ENCODE measurements around the gene SRSF1.
"Not testable (repeated sequence)": the region's sequence is repeated elsewhere in the genome, so short reads cannot be mapped to it uniquely, and the experiment has no call there.

Gene SRSF1

GRCh38 chr17:57986841-57987580, 20.0 kb downstream of the SRSF1 start:
- Mint-ChIP-seq H3K27ac (peak overlapping the region; percentile 91), H3K9me3 (no peaks in the 10 kb centered on the region), H3K4me1 (peaks cover 50% of the 10 kb centered on the region), H3K27me3 (no peaks in the 10 kb centered on the region), H3K4me3 (peak overlapping the region; percentile 86), H3K36me3 (peaks cover 16% of the 10 kb centered on the region)
- peak; percentile 1 for ATAC-seq

GRCh38 chr17:57985675-57985974, 21.4 kb downstream of the SRSF1 start:
- peaks cover 28% of the 10 kb centered on the region for H3K36me3 Mint-ChIP-seq
- no peak overlapping the region for H3K27ac Mint-ChIP-seq

GRCh38 chr17:57984936-57985674, 21.9 kb downstream of the SRSF1 start:
- H3K27me3 Mint-ChIP-seq = no peaks in the 10 kb centered on the region
- H3K9me3 Mint-ChIP-seq = no peaks in the 10 kb centered on the region
- peaks cover 55% of the 10 kb centered on the region for H3K4me1 Mint-ChIP-seq
- no peak overlapping the region for H3K4me3 Mint-ChIP-seq
- H3K36me3 Mint-ChIP-seq = peaks cover 32% of the 10 kb centered on the region
- H3K27ac Mint-ChIP-seq = no peak overlapping the region
- no peak for ATAC-seq

More at GRCh38 chr17:57985675-57985974, 21.4 kb downstream of the SRSF1 start:
- no peaks in the 10 kb centered on the region for H3K27me3 Mint-ChIP-seq
- ATAC-seq = no peak
- H3K4me3 Mint-ChIP-seq = no peak overlapping the region
- peaks cover 55% of the 10 kb centered on the region for H3K4me1 Mint-ChIP-seq
- no peaks in the 10 kb centered on the region for H3K9me3 Mint-ChIP-seq

GRCh38 chr17:57984261-57984890, 22.7 kb downstream of the SRSF1 start:
- H3K27me3 Mint-ChIP-seq = no peaks in the 10 kb centered on the region
- ATAC-seq = no peak
- peaks cover 55% of the 10 kb centered on the region for H3K4me1 Mint-ChIP-seq
- peaks cover 33% of the 10 kb centered on the region for H3K36me3 Mint-ChIP-seq
- no peaks in the 10 kb centered on the region for H3K9me3 Mint-ChIP-seq
- H3K4me3 Mint-ChIP-seq = no peak overlapping the region
- H3K27ac Mint-ChIP-seq = no peak overlapping the region

GRCh38 chr17:57983446-57983845, 23.6 kb downstream of the SRSF1 start:
- no peak for ATAC-seq

GRCh38 chr17:57982452-57983170, 24.4 kb downstream of the SRSF1 start:
- peaks cover 50% of the 10 kb centered on the region for H3K36me3 Mint-ChIP-seq
- ATAC-seq = no peak
- no peak overlapping the region for H3K27ac Mint-ChIP-seq
- peaks cover 46% of the 10 kb centered on the region for H3K4me1 Mint-ChIP-seq
- H3K4me3 Mint-ChIP-seq = no peak overlapping the region
- H3K9me3 Mint-ChIP-seq = no peaks in the 10 kb centered on the region
- no peaks in the 10 kb centered on the region for H3K27me3 Mint-ChIP-seq

More at GRCh38 chr17:57983446-57983845, 23.6 kb downstream of the SRSF1 start:
- no peak overlapping the region for H3K27ac Mint-ChIP-seq
- H3K4me3 Mint-ChIP-seq = no peak overlapping the region
- H3K9me3 Mint-ChIP-seq = no peaks in the 10 kb centered on the region
- H3K27me3 Mint-ChIP-seq = no peaks in the 10 kb centered on the region
- H3K4me1 Mint-ChIP-seq = peaks cover 46% of the 10 kb centered on the region
- H3K36me3 Mint-ChIP-seq = peaks cover 42% of the 10 kb centered on the region

GRCh38 chr17:57980522-57980921, 26.5 kb downstream of the SRSF1 start:
- Mint-ChIP-seq H3K9me3 (no peaks in the 10 kb centered on the region), H3K27me3 (no peaks in the 10 kb centered on the region), H3K4me3 (no peak overlapping the region), H3K4me1 (peaks cover 35% of the 10 kb centered on the region), H3K36me3 (peaks cover 67% of the 10 kb centered on the region), H3K27ac (no peak overlapping the region)
- ATAC-seq = no peak

- Mint-ChIP-seq H3K27me3 (no peaks in the 10 kb centered on the region), H3K4me3 (no peak overlapping the region), H3K9me3 (no peaks in the 10 kb centered on the region), H3K27ac (no peak overlapping the region), H3K4me1 (peaks cover 25% of the 10 kb centered on the region), H3K36me3 (peaks cover 76% of the 10 kb centered on the region)
- no peak for ATAC-seq
Observed at GRCh38 chr17:57979076-57979475, 28.0 kb downstream of the SRSF1 start.

- Mint-ChIP-seq H3K4me3 (no peak overlapping the region), H3K9me3 (no peaks in the 10 kb centered on the region), H3K27me3 (no peaks in the 10 kb centered on the region), H3K27ac (no peak overlapping the region), H3K4me1 (peaks cover under 1% of the 10 kb centered on the region), H3K36me3 (peaks cover 67% of the 10 kb centered on the region)
- no peak for ATAC-seq
Observed at GRCh38 chr17:57976594-57976993, 30.5 kb downstream of the SRSF1 start.

GRCh38 chr17:57975044-57975443, 32.0 kb downstream of the SRSF1 start:
- Mint-ChIP-seq H3K4me3 (no peak overlapping the region), H3K27ac (no peak overlapping the region), H3K27me3 (no peaks in the 10 kb centered on the region), H3K36me3 (peaks cover 55% of the 10 kb centered on the region), H3K4me1 (no peaks in the 10 kb centered on the region), H3K9me3 (no peaks in the 10 kb centered on the region)
- ATAC-seq = no peak

- ATAC-seq, H3K27ac Mint-ChIP-seq, H3K27me3 Mint-ChIP-seq, H3K4me1 Mint-ChIP-seq, H3K4me3 Mint-ChIP-seq, H3K9me3 Mint-ChIP-seq: not testable (repeated sequence)
- H3K36me3 Mint-ChIP-seq = peaks cover 52% of the 10 kb centered on the region
Observed at GRCh38 chr17:57974053-57974824, 32.8 kb downstream of the SRSF1 start.

- no peak for ATAC-seq
Observed at GRCh38 chr17:57972151-57972550, 34.9 kb downstream of the SRSF1 start.

GRCh38 chr17:57971572-57971971, 35.5 kb downstream of the SRSF1 start:
- ATAC-seq = no peak

More at GRCh38 chr17:57972151-57972550, 34.9 kb downstream of the SRSF1 start:
- Mint-ChIP-seq H3K9me3 (no peaks in the 10 kb centered on the region), H3K4me1 (no peaks in the 10 kb centered on the region), H3K4me3 (no peak overlapping the region), H3K27ac (no peak overlapping the region), H3K36me3 (peaks cover 35% of the 10 kb centered on the region), H3K27me3 (peaks cover 13% of the 10 kb centered on the region)

GRCh38 chr17:57970710-57971109, 36.3 kb downstream of the SRSF1 start:
- no peak for ATAC-seq
- Mint-ChIP-seq H3K27me3 (peaks cover 13% of the 10 kb centered on the region), H3K27ac (no peak overlapping the region), H3K4me1 (no peaks in the 10 kb centered on the region), H3K4me3 (no peak overlapping the region), H3K9me3 (no peaks in the 10 kb centered on the region), H3K36me3 (peaks cover 21% of the 10 kb centered on the region)

More at GRCh38 chr17:57971572-57971971, 35.5 kb downstream of the SRSF1 start:
- no peaks in the 10 kb centered on the region for H3K4me1 Mint-ChIP-seq
- no peak overlapping the region for H3K4me3 Mint-ChIP-seq
- H3K27me3 Mint-ChIP-seq = peaks cover 13% of the 10 kb centered on the region
- H3K27ac Mint-ChIP-seq = no peak overlapping the region
- H3K9me3 Mint-ChIP-seq = no peaks in the 10 kb centered on the region
- peaks cover 30% of the 10 kb centered on the region for H3K36me3 Mint-ChIP-seq

Data from stimulated activated memory B cell treated with anti-CD40 and anti-IgM and Interleukin-4, amounts not matched to agents 10 μg/mL and 1 μg/mL and 100 μg/mL, for 72 hours (primary cell).